WTC11 (cell line): Measurements from ENCODE around the gene CFAP74. TPM values are rescaled to one million over a fixed set of nuclear protein-coding genes. Genes with fewer than 3 reads are reported as not detected.
A peak's percentile ranks its signal among the peaks of the same experiment; 100 is the strongest.

Source experiments
- ATAC-seq: fragments of 200-7000 bp; cut with Tn5 transposase; 2 replicates; pipeline ENCODE4 v1.10.0; 2021; ENCODE audit warnings: mild to moderate bottlenecking, moderate library complexity
- CTCF ChIA-PET: fragments of 300-600 bp; sonication (Branson Sonifier 250); formaldehyde crosslinking; loops from one replicate; lab custom pipeline; 2021; ENCODE audit warnings: antibody characterized with exemption; lab: Charles Lee
- POLR2A ChIA-PET: fragments of 350-600 bp; sonication (Branson Sonifier 250); formaldehyde crosslinking; loops from one replicate; lab custom pipeline; 2021; ENCODE audit warnings: antibody characterized with exemption; lab: Charles Lee
- DNase-seq: peaks from one replicate; pipeline ENCODE4 v3.0.0; 2021; ENCODE audit warnings: low spot score
- H3K27ac Mint-ChIP-seq: 2 replicates; pipeline ENCODE4 v1.8.0; 2021; ENCODE audit warnings: mixed read lengths
- H3K27me3 Mint-ChIP-seq: 2 replicates; pipeline ENCODE4 v1.8.0; 2021; ENCODE audit warnings: low read depth, mild to moderate bottlenecking, moderate library complexity, mixed read lengths
- H3K36me3 Mint-ChIP-seq: 2 replicates; pipeline ENCODE4 v1.8.0; 2021; ENCODE audit warnings: mixed read lengths
- H3K4me1 Mint-ChIP-seq: 2 replicates; pipeline ENCODE4 v1.8.0; 2022; ENCODE audit warnings: mixed read lengths
- H3K4me3 Mint-ChIP-seq: 2 replicates; pipeline ENCODE4 v1.8.0; 2021; ENCODE audit warnings: mild to moderate bottlenecking, moderate library complexity, mixed read lengths
- H3K9me3 Mint-ChIP-seq: 2 replicates; pipeline ENCODE4 v1.8.0; 2021; ENCODE audit warnings: mixed read lengths
- ARID4B ChIP-seq: sonication (generic); formaldehyde crosslinking; IDR thresholded peaks from 2 replicates; pipeline ENCODE4 v1.8.0; 2023; ENCODE audit warnings: missing genetic modification reagents, mild to moderate bottlenecking, borderline replicate concordance
- ATF3 ChIP-seq: sonication (generic); formaldehyde crosslinking; conservative IDR thresholded peaks from 2 replicates; pipeline ENCODE4 v1.8.1; 2022; ENCODE audit warnings: mild to moderate bottlenecking, missing genetic modification reagents
- CREM ChIP-seq: sonication (generic); formaldehyde crosslinking; IDR thresholded peaks from 2 replicates; pipeline ENCODE4 v1.8.1; 2022; ENCODE audit warnings: mild to moderate bottlenecking, missing genetic modification reagents, moderate library complexity
- FOXP1 ChIP-seq: sonication (generic); formaldehyde crosslinking; IDR thresholded peaks from 2 replicates; pipeline ENCODE4 v1.8.0; 2022; ENCODE audit warnings: missing genetic modification reagents, mild to moderate bottlenecking, moderate library complexity, borderline replicate concordance
- HMGA2 ChIP-seq: fragments of 250-450 bp; sonication (Bioruptor Pico); IDR thresholded peaks from 2 replicates; pipeline ENCODE4 v1.4.0; 2021; ENCODE audit warnings: mild to moderate bottlenecking, moderate library complexity
- JUN ChIP-seq: sonication (generic); formaldehyde crosslinking; IDR thresholded peaks from 2 replicates; pipeline ENCODE4 v1.8.0; 2023; ENCODE audit warnings: mild to moderate bottlenecking, missing genetic modification reagents
- MAX ChIP-seq: sonication (generic); formaldehyde crosslinking; IDR thresholded peaks from 2 replicates; pipeline ENCODE4 v1.8.0; 2022; ENCODE audit warnings: mild to moderate bottlenecking, missing genetic modification reagents
- MYBL2 ChIP-seq: sonication (generic); formaldehyde crosslinking; IDR thresholded peaks from 2 replicates; pipeline ENCODE4 v1.8.1; 2023; ENCODE audit warnings: mild to moderate bottlenecking, moderate library complexity, missing genetic modification reagents
- SP1 ChIP-seq: sonication (generic); formaldehyde crosslinking; conservative IDR thresholded peaks from 2 replicates; pipeline ENCODE4 v1.8.1; 2022; ENCODE audit warnings: missing genetic modification reagents
- TCF7 ChIP-seq: sonication (generic); formaldehyde crosslinking; IDR thresholded peaks from 2 replicates; pipeline ENCODE4 v1.8.0; 2022; ENCODE audit warnings: mild to moderate bottlenecking, low read depth, missing genetic modification reagents, moderate library complexity
- TEAD4 ChIP-seq: sonication (generic); formaldehyde crosslinking; IDR thresholded peaks from 2 replicates; pipeline ENCODE4 v1.8.0; 2022; ENCODE audit warnings: mild to moderate bottlenecking, missing genetic modification reagents
- ZBTB21 ChIP-seq: sonication (generic); formaldehyde crosslinking; IDR thresholded peaks from 2 replicates; pipeline ENCODE4 v1.8.1; 2023; ENCODE audit warnings: mild to moderate bottlenecking, missing genetic modification reagents, borderline replicate concordance
- ZBTB43 ChIP-seq: sonication (generic); formaldehyde crosslinking; IDR thresholded peaks from 2 replicates; pipeline ENCODE4 v1.8.1; 2023; ENCODE audit warnings: mild to moderate bottlenecking, missing genetic modification reagents
- ZMAT4 ChIP-seq: fragments of 250-450 bp; sonication (Bioruptor Pico); IDR thresholded peaks from 2 replicates; pipeline ENCODE4 v1.9.0; 2021; ENCODE audit warnings: mild to moderate bottlenecking
- ZNF232 ChIP-seq: sonication (generic); formaldehyde crosslinking; IDR thresholded peaks from 2 replicates; pipeline ENCODE4 v1.8.0; 2022; ENCODE audit warnings: mild to moderate bottlenecking, missing genetic modification reagents
- ZNF263 ChIP-seq: sonication (generic); formaldehyde crosslinking; IDR thresholded peaks from 2 replicates; pipeline ENCODE4 v1.8.1; 2022; ENCODE audit warnings: low read depth, mild to moderate bottlenecking, moderate library complexity, missing genetic modification reagents
- total RNA-seq: library from RNA; stranded (reverse); gene quantifications from 3 replicates; pipeline ENCODE4 v1.2.3, GENCODE V29; 2021
- TF ChIP-seq, protein P1 (sequence below): sonication (generic); formaldehyde crosslinking; IDR thresholded peaks from 2 replicates; pipeline ENCODE4 v1.8.1; 2022; ENCODE audit warnings: mild to moderate bottlenecking, moderate library complexity, missing genetic modification reagents
- TF ChIP-seq, protein P2 (sequence below): sonication (generic); formaldehyde crosslinking; IDR thresholded peaks from 2 replicates; pipeline ENCODE4 v1.8.0; 2022; ENCODE audit warnings: missing genetic modification reagents

The CFAP74 gene
- total RNA-seq, 1 experiment from 2014 or later = 0.35 TPM

DNA sequence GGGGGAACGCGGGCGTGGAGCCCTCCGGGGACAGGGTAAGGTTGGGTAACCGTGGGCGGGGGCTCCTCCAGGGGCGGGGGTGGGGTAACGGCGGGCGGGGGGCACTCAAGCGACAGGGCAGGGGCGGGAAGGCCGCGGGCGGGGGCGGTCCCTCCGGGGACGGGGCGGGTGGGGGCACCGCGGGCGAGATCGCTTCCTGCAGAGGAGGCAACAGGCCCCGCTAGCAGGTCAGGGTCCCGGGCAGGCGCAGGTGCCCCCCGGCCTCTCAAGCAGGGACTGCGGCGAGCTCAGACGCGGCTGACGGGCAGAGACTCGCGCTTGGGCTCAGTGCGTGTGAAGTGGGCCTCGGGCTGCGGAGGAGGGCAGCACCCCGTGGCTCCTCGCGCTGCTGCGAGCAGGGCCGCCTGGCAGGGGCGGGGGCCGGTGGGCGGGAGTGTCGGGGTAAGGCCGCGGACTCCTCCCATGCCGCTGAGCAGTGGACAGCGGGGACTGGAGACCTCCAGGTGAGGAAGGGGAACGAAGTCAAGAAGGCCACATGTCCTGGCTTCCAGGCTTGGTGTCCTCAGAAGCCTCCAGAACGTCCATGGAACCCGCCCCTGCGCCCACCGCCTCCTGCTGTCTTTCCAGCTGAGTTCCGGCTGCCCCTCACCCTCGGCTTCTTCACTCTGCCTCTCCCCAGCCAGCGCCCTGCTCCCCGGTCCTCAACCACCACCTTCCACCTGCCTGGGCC is 112.1 kb downstream of the CFAP74 start:
- POLR2A ChIA-PET = interaction anchor here (0.7 to 1.0 kb wide), 3 partner anchors 9 to 28 kb away, joined by 3 to 7 read pairs (median 5); partner anchors contain the start of gene TMEM52
- Mint-ChIP-seq H3K27ac (peak overlapping the region; percentile 79; the same call in 1 of the 2 replicates), H3K4me3 (peak overlapping the region; percentile 77), H3K27me3 (no peaks in the 10 kb centered on the region; the same call in 1 of the 2 replicates), H3K9me3 (no peaks in the 10 kb centered on the region; the same call in 1 of the 2 replicates), H3K36me3 (peaks cover 4% of the 10 kb centered on the region; the same call in 1 of the 2 replicates), H3K4me1 (peaks cover 48% of the 10 kb centered on the region)
- no peak for TF ChIP-seq TCF7
- TF ChIP-seq SP1 (CRISPR knock-in tag) = peak; percentile 36; the same call in 1 of the 2 replicates
- TF ChIP-seq MYBL2 (CRISPR knock-in tag) = peak; percentile 60; the same call in 1 of the 2 replicates
- 0 out of 2 replicates have a peak, but pooled peaks have one; percentile 30 for TF ChIP-seq ZNF232 (CRISPR knock-in tag)
- TF ChIP-seq ZBTB43 (CRISPR knock-in tag) = 0 out of 2 replicates have a peak, but pooled peaks have one; percentile 36
- TF ChIP-seq ARID4B (CRISPR knock-in tag) = 0 out of 2 replicates have a peak, but pooled peaks have one; percentile 46
- TF ChIP-seq, protein P1, sequence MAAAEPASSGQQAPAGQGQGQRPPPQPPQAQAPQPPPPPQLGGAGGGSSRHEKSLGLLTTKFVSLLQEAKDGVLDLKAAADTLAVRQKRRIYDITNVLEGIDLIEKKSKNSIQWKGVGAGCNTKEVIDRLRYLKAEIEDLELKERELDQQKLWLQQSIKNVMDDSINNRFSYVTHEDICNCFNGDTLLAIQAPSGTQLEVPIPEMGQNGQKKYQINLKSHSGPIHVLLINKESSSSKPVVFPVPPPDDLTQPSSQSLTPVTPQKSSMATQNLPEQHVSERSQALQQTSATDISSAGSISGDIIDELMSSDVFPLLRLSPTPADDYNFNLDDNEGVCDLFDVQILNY = peak; percentile 18; the same call in 1 of the 2 replicates
- TF ChIP-seq ZBTB21 (CRISPR knock-in tag) = no peak
- peak; percentile 39; the same call in 1 of the 2 replicates for TF ChIP-seq MAX (CRISPR knock-in tag)
- CTCF ChIA-PET = interaction anchor here (1.0 to 2.0 kb wide), 3 partner anchors 15 to 155 kb away, joined by 6 to 13 read pairs (median 8); no protein-coding TSS in a partner anchor
- DNase-seq = peak; percentile 62
- ATAC-seq = peak; percentile 40

- POLR2A ChIA-PET = interaction anchor here (1.0 kb wide), 1 partner anchor 29 kb away, joined by 5 read pairs; the partner anchor contains the start of gene TMEM52
- no peaks in the 10 kb centered on the region; the same call in 1 of the 2 replicates for H3K27me3 Mint-ChIP-seq
- H3K27ac Mint-ChIP-seq = peak within 1 kb of the TSS; percentile 79; the same call in 1 of the 2 replicates
- CTCF ChIA-PET = interaction anchor here (1.0 to 2.0 kb wide), 3 partner anchors 15 to 155 kb away, joined by 6 to 13 read pairs (median 8); no protein-coding TSS in a partner anchor
- peaks cover 8% of the 10 kb centered on the region for H3K36me3 Mint-ChIP-seq
- H3K9me3 Mint-ChIP-seq = peaks cover 4% of the 10 kb centered on the region; the same call in 1 of the 2 replicates
- peaks cover 50% of the 10 kb centered on the region for H3K4me1 Mint-ChIP-seq
- H3K4me3 Mint-ChIP-seq = peak within 1 kb of the TSS; percentile 81
- DNase-seq (peak; percentile 73), ATAC-seq (peak; percentile 58)
- TF ChIP-seq TEAD4 (CRISPR knock-in tag) (no peak), HMGA2 (CRISPR knock-in tag) (no peak), ATF3 (no peak), ZMAT4 (no peak), ZNF263 (no peak), CREM (CRISPR knock-in tag) (peak; percentile 84), JUN (CRISPR knock-in tag) (no peak), FOXP1 (CRISPR knock-in tag) (no peak)
- TF ChIP-seq, protein P2, sequence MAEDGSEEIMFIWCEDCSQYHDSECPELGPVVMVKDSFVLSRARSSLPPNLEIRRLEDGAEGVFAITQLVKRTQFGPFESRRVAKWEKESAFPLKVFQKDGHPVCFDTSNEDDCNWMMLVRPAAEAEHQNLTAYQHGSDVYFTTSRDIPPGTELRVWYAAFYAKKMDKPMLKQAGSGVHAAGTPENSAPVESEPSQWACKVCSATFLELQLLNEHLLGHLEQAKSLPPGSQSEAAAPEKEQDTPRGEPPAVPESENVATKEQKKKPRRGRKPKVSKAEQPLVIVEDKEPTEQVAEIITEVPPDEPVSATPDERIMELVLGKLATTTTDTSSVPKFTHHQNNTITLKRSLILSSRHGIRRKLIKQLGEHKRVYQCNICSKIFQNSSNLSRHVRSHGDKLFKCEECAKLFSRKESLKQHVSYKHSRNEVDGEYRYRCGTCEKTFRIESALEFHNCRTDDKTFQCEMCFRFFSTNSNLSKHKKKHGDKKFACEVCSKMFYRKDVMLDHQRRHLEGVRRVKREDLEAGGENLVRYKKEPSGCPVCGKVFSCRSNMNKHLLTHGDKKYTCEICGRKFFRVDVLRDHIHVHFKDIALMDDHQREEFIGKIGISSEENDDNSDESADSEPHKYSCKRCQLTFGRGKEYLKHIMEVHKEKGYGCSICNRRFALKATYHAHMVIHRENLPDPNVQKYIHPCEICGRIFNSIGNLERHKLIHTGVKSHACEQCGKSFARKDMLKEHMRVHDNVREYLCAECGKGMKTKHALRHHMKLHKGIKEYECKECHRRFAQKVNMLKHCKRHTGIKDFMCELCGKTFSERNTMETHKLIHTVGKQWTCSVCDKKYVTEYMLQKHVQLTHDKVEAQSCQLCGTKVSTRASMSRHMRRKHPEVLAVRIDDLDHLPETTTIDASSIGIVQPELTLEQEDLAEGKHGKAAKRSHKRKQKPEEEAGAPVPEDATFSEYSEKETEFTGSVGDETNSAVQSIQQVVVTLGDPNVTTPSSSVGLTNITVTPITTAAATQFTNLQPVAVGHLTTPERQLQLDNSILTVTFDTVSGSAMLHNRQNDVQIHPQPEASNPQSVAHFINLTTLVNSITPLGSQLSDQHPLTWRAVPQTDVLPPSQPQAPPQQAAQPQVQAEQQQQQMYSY (CRISPR knock-in tag) = no peak
Observed at GRCh38 chr1:1890506-1891348, 112.9 kb downstream of the CFAP74 start, which contains the start of gene GNB1. GNB1 (minus strand) TSS chr1:1891087; CDS start chr1:1825453, 65,634 bp downstream.
